ENCODE data around the gene SLC2A5.
"Not testable (repeated sequence)": the region's sequence is repeated elsewhere in the genome, so short reads cannot be mapped to it uniquely, and the experiment has no call there.

SLC2A5 gene

GRCh38 chr1:9008236-9008635, 61.2 kb downstream of the SLC2A5 start:
- no peak for TF ChIP-seq CTCF (IDR thresholded peaks at IDR 0.05)
- H3K9me3 Mint-ChIP-seq: no peaks in the 10 kb centered on the region
- no peak overlapping the region for H3K4me3 Mint-ChIP-seq
- DNase-seq: no peak
- peak overlapping the region; percentile 22 for H3K27ac Mint-ChIP-seq
- H3K4me1 Mint-ChIP-seq: peaks cover 38% of the 10 kb centered on the region
- peaks cover 26% of the 10 kb centered on the region for H3K27me3 Mint-ChIP-seq (ENCODE audit: low read depth, poor library complexity)
- H3K36me3 Mint-ChIP-seq (ENCODE audit: low read depth): no peaks in the 10 kb centered on the region

GRCh38 chr1:9006956-9007615, 62.3 kb downstream of the SLC2A5 start:
- Mint-ChIP-seq H3K27me3 (ENCODE audit: low read depth, poor library complexity) (peaks cover 24% of the 10 kb centered on the region), H3K27ac (no peak overlapping the region), H3K36me3 (ENCODE audit: low read depth) (no peaks in the 10 kb centered on the region), H3K9me3 (no peaks in the 10 kb centered on the region), H3K4me1 (peaks cover 42% of the 10 kb centered on the region), H3K4me3 (no peak overlapping the region)
- no peak for TF ChIP-seq CTCF (IDR thresholded peaks at IDR 0.05)
- no peak for DNase-seq

- H3K4me3 Mint-ChIP-seq: no peak overlapping the region
- H3K27ac Mint-ChIP-seq: no peak overlapping the region
- no peaks in the 10 kb centered on the region for H3K36me3 Mint-ChIP-seq (ENCODE audit: low read depth)
- DNase-seq: no peak
- H3K4me1 Mint-ChIP-seq: peaks cover 45% of the 10 kb centered on the region
- no peaks in the 10 kb centered on the region for H3K9me3 Mint-ChIP-seq
- TF ChIP-seq CTCF (IDR thresholded peaks at IDR 0.05): peak; percentile 6
- peaks cover 18% of the 10 kb centered on the region for H3K27me3 Mint-ChIP-seq (ENCODE audit: low read depth, poor library complexity)
These were observed 64.1 kb downstream of the SLC2A5 start for GRCh38 chr1:9005395-9005708.

GRCh38 chr1:9004700-9005394, 64.6 kb downstream of the SLC2A5 start:
- peaks cover 45% of the 10 kb centered on the region for H3K4me1 Mint-ChIP-seq
- no peaks in the 10 kb centered on the region for H3K9me3 Mint-ChIP-seq
- H3K27ac Mint-ChIP-seq: no peak overlapping the region
- DNase-seq: peak; percentile 89
- peak; percentile 97 for TF ChIP-seq CTCF (IDR thresholded peaks at IDR 0.05)
- H3K27me3 Mint-ChIP-seq (ENCODE audit: low read depth, poor library complexity): peaks cover 18% of the 10 kb centered on the region
- H3K36me3 Mint-ChIP-seq (ENCODE audit: low read depth): no peaks in the 10 kb centered on the region
- H3K4me3 Mint-ChIP-seq: no peak overlapping the region

GRCh38 chr1:9004031-9004699, 65.3 kb downstream of the SLC2A5 start:
- H3K27me3 Mint-ChIP-seq (ENCODE audit: low read depth, poor library complexity): peaks cover 12% of the 10 kb centered on the region
- no peak overlapping the region for H3K4me3 Mint-ChIP-seq
- H3K9me3 Mint-ChIP-seq: no peaks in the 10 kb centered on the region
- no peak for DNase-seq
- H3K36me3 Mint-ChIP-seq (ENCODE audit: low read depth): no peaks in the 10 kb centered on the region
- H3K27ac Mint-ChIP-seq: no peak overlapping the region
- no peak for TF ChIP-seq CTCF (IDR thresholded peaks at IDR 0.05)
- peaks cover 44% of the 10 kb centered on the region for H3K4me1 Mint-ChIP-seq

- H3K9me3 Mint-ChIP-seq; H3K36me3 Mint-ChIP-seq (ENCODE audit: low read depth); DNase-seq: not testable (repeated sequence)
- peak overlapping the region; percentile 26 for H3K4me3 Mint-ChIP-seq
- H3K27me3 Mint-ChIP-seq (ENCODE audit: low read depth, poor library complexity): peaks cover 10% of the 10 kb centered on the region
- peak overlapping the region; percentile 91 for H3K27ac Mint-ChIP-seq
- H3K4me1 Mint-ChIP-seq: peaks cover 36% of the 10 kb centered on the region
These were observed 67.2 kb downstream of the SLC2A5 start for GRCh38 chr1:9002215-9002560.

GRCh38 chr1:9001534-9002214, 67.8 kb downstream of the SLC2A5 start:
- not testable (repeated sequence) for H3K4me3 Mint-ChIP-seq; DNase-seq; H3K36me3 Mint-ChIP-seq (ENCODE audit: low read depth); H3K27me3 Mint-ChIP-seq (ENCODE audit: low read depth, poor library complexity); H3K9me3 Mint-ChIP-seq
- Mint-ChIP-seq H3K4me1 (peaks cover 36% of the 10 kb centered on the region), H3K27ac (peak overlapping the region; percentile 91)

GRCh38 chr1:8993962-8994675, 75.3 kb downstream of the SLC2A5 start:
- not testable (repeated sequence) for H3K36me3 Mint-ChIP-seq (ENCODE audit: low read depth); H3K27me3 Mint-ChIP-seq (ENCODE audit: low read depth, poor library complexity); H3K4me3 Mint-ChIP-seq; H3K9me3 Mint-ChIP-seq; DNase-seq; H3K4me1 Mint-ChIP-seq; H3K27ac Mint-ChIP-seq
